ENCODE results near the gene MAGI2.

GRCh38 chr7:78350391-78350790 is 1103.1 kb downstream of the MAGI2 start:
- TF ChIP-seq, protein P1, sequence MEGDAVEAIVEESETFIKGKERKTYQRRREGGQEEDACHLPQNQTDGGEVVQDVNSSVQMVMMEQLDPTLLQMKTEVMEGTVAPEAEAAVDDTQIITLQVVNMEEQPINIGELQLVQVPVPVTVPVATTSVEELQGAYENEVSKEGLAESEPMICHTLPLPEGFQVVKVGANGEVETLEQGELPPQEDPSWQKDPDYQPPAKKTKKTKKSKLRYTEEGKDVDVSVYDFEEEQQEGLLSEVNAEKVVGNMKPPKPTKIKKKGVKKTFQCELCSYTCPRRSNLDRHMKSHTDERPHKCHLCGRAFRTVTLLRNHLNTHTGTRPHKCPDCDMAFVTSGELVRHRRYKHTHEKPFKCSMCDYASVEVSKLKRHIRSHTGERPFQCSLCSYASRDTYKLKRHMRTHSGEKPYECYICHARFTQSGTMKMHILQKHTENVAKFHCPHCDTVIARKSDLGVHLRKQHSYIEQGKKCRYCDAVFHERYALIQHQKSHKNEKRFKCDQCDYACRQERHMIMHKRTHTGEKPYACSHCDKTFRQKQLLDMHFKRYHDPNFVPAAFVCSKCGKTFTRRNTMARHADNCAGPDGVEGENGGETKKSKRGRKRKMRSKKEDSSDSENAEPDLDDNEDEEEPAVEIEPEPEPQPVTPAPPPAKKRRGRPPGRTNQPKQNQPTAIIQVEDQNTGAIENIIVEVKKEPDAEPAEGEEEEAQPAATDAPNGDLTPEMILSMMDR (IDR thresholded peaks at IDR 0.05; ENCODE audit: insufficient read depth, low read length, poor library complexity, severe bottlenecking), result no peak
- TF ChIP-seq EZH2phosphoT487 (conservative IDR thresholded peaks at IDR 0.05; ENCODE audit: low read length), result no peak
